ENCODE results near the gene HDAC2. TPM values are rescaled to one million over a fixed set of nuclear protein-coding genes. Genes with fewer than 3 reads are reported as not detected.
"Not testable (repeated sequence)": the region's sequence is repeated elsewhere in the genome, so short reads cannot be mapped to it uniquely, and the experiment has no call there.

HDAC2 gene
- polyA plus RNA-seq, 1 donor (not counting 4 experiments of a cell fraction or from before 2014, with no cell fraction given): 222 TPM

DNA sequence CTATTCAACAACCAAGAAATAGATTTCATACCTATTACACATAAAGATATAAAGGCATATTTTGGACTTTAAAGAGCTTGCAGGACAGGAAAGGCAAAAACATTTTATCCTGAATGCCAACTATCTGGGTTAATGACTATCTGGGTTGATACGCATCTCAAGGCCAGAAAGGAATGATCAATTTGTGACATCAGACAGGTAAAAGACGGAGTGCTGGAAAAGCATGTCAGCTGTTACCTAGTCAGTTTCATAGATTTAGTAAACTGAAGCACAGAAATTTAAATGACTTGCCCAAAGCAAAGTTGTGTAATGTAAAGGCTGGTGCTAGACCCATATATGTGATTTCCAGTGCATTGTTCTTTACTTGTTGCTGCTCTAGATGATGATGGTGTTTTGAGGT, 36.8 kb downstream of the HDAC2 start:
- FAIRE-seq (no peak), DNase-seq (ENCODE audit: low read depth, low spot score) (no peak)
- Histone ChIP-seq H3K79me2 (ENCODE audit: control insufficient read depth, insufficient read depth, low read length) (no peaks in the 10 kb centered on the region), H3K4me2 (ENCODE audit: control insufficient read depth, extremely low read depth, insufficient read depth, low read depth, low read length) (no peak overlapping the region), H3K9me1 (ENCODE audit: control insufficient read depth, extremely low read depth, insufficient read depth, low read length) (peaks cover 3% of the 10 kb centered on the region), H3K36me3 (ENCODE audit: control insufficient read depth in 2 of 2, extremely low read depth in 1 of 2, insufficient read depth in 2 of 2, low read length in 2 of 2) (peaks cover 2 to 4% of the 10 kb centered on the region in 2 experiments), H2AFZ (ENCODE audit: control insufficient read depth, low read length) (no peak overlapping the region), H3K27me3 (ENCODE audit: control insufficient read depth, extremely low read depth, insufficient read depth, low read length) (no peaks in the 10 kb centered on the region), H3K4me1 (ENCODE audit: control insufficient read depth, extremely low read depth, insufficient read depth, low read length) (no peaks in the 10 kb centered on the region), H3K9ac (ENCODE audit: control insufficient read depth, extremely low read depth, insufficient read depth, low read length) (no peak overlapping the region), H4K20me1 (ENCODE audit: control insufficient read depth, extremely low read depth, insufficient read depth, low read length) (no peaks in the 10 kb centered on the region), H3K27ac (ENCODE audit: control insufficient read depth, insufficient read depth, low read length) (no peak overlapping the region), H3K4me3 (ENCODE audit: control insufficient read depth in 2 of 3, extremely low read depth in 1 of 3, insufficient read depth in 2 of 3, low read depth in 1 of 3, low read length in 3 of 3) (no peak overlapping the region), H3K9me3 (ENCODE audit: control insufficient read depth, low read depth, low read length) (no peaks in the 10 kb centered on the region)
- TF ChIP-seq EZH2 (IDR thresholded peaks at IDR 0.05; ENCODE audit: low read length): no peak
- TF ChIP-seq, protein P1, sequence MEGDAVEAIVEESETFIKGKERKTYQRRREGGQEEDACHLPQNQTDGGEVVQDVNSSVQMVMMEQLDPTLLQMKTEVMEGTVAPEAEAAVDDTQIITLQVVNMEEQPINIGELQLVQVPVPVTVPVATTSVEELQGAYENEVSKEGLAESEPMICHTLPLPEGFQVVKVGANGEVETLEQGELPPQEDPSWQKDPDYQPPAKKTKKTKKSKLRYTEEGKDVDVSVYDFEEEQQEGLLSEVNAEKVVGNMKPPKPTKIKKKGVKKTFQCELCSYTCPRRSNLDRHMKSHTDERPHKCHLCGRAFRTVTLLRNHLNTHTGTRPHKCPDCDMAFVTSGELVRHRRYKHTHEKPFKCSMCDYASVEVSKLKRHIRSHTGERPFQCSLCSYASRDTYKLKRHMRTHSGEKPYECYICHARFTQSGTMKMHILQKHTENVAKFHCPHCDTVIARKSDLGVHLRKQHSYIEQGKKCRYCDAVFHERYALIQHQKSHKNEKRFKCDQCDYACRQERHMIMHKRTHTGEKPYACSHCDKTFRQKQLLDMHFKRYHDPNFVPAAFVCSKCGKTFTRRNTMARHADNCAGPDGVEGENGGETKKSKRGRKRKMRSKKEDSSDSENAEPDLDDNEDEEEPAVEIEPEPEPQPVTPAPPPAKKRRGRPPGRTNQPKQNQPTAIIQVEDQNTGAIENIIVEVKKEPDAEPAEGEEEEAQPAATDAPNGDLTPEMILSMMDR (optimal IDR thresholded peaks at IDR 0.05 in 1 of 3, IDR thresholded peaks at IDR 0.05 in 1 of 3, conservative IDR thresholded peaks at IDR 0.05 in 1 of 3; ENCODE audit: extremely low read depth in 1 of 3, insufficient read depth in 2 of 3, low read length in 3 of 3): no peak
- dilution Hi-C loops (cut with MboI; ENCODE audit: extremely low pct_ligation_motif_present, low sequenced_read_pairs): no loop called here

GRCh38 chr6:113931907-113932306, 39.0 kb downstream of the HDAC2 start:
- H3K27ac ChIP-seq (ENCODE audit: control insufficient read depth, insufficient read depth, low read length); FAIRE-seq; H3K36me3 ChIP-seq (ENCODE audit: control insufficient read depth in 2 of 2, extremely low read depth in 1 of 2, insufficient read depth in 2 of 2, low read length in 2 of 2); H3K9me1 ChIP-seq (ENCODE audit: control insufficient read depth, extremely low read depth, insufficient read depth, low read length); H4K20me1 ChIP-seq (ENCODE audit: control insufficient read depth, extremely low read depth, insufficient read depth, low read length); H3K79me2 ChIP-seq (ENCODE audit: control insufficient read depth, insufficient read depth, low read length); DNase-seq (ENCODE audit: low read depth, low spot score); H3K9me3 ChIP-seq (ENCODE audit: control insufficient read depth, low read depth, low read length); H3K9ac ChIP-seq (ENCODE audit: control insufficient read depth, extremely low read depth, insufficient read depth, low read length); H3K4me3 ChIP-seq (ENCODE audit: control insufficient read depth in 2 of 3, extremely low read depth in 1 of 3, insufficient read depth in 2 of 3, low read depth in 1 of 3, low read length in 3 of 3); H3K27me3 ChIP-seq (ENCODE audit: control insufficient read depth, extremely low read depth, insufficient read depth, low read length); H2AFZ ChIP-seq (ENCODE audit: control insufficient read depth, low read length); dilution Hi-C loops (cut with MboI; ENCODE audit: extremely low pct_ligation_motif_present, low sequenced_read_pairs); H3K4me2 ChIP-seq (ENCODE audit: control insufficient read depth, extremely low read depth, insufficient read depth, low read depth, low read length); H3K4me1 ChIP-seq (ENCODE audit: control insufficient read depth, extremely low read depth, insufficient read depth, low read length): not testable (repeated sequence)

- Histone ChIP-seq H4K20me1 (ENCODE audit: control insufficient read depth, extremely low read depth, insufficient read depth, low read length) (no peaks in the 10 kb centered on the region), H2AFZ (ENCODE audit: control insufficient read depth, low read length) (no peak overlapping the region), H3K79me2 (ENCODE audit: control insufficient read depth, insufficient read depth, low read length) (no peaks in the 10 kb centered on the region), H3K27me3 (ENCODE audit: control insufficient read depth, extremely low read depth, insufficient read depth, low read length) (no peaks in the 10 kb centered on the region), H3K4me1 (ENCODE audit: control insufficient read depth, extremely low read depth, insufficient read depth, low read length) (no peaks in the 10 kb centered on the region), H3K27ac (ENCODE audit: control insufficient read depth, insufficient read depth, low read length) (no peak overlapping the region), H3K4me3 (ENCODE audit: control insufficient read depth in 2 of 3, extremely low read depth in 1 of 3, insufficient read depth in 2 of 3, low read depth in 1 of 3, low read length in 3 of 3) (no peak overlapping the region), H3K9ac (ENCODE audit: control insufficient read depth, extremely low read depth, insufficient read depth, low read length) (no peak overlapping the region), H3K9me1 (ENCODE audit: control insufficient read depth, extremely low read depth, insufficient read depth, low read length) (peaks cover 3% of the 10 kb centered on the region), H3K9me3 (ENCODE audit: control insufficient read depth, low read depth, low read length) (no peaks in the 10 kb centered on the region), H3K36me3 (ENCODE audit: control insufficient read depth in 2 of 2, extremely low read depth in 1 of 2, insufficient read depth in 2 of 2, low read length in 2 of 2) (peaks cover 0 to 2% of the 10 kb centered on the region in 2 experiments), H3K4me2 (ENCODE audit: control insufficient read depth, extremely low read depth, insufficient read depth, low read depth, low read length) (no peak overlapping the region)
- dilution Hi-C loops (cut with MboI; ENCODE audit: extremely low pct_ligation_motif_present, low sequenced_read_pairs): no loop called here
- DNase-seq (ENCODE audit: low read depth, low spot score) (no peak), FAIRE-seq (no peak)
- no peak for TF ChIP-seq EZH2 (IDR thresholded peaks at IDR 0.05; ENCODE audit: low read length)
- TF ChIP-seq, protein P1 (optimal IDR thresholded peaks at IDR 0.05 in 1 of 3, IDR thresholded peaks at IDR 0.05 in 1 of 3, conservative IDR thresholded peaks at IDR 0.05 in 1 of 3; ENCODE audit: extremely low read depth in 1 of 3, insufficient read depth in 2 of 3, low read length in 3 of 3): no peak
These were observed 40.8 kb downstream of the HDAC2 start for GRCh38 chr6:113930183-113930582.
